Erythroblast (primary cell): ENCODE results near the gene KCNK10.

Experiments used
- DNase-seq, 2 experiments: peaks; one replicate each; lab custom pipeline; 2025; lab: John Stamatoyannopoulos, UW
- GATA1 ChIP-seq: IDR thresholded peaks from 2 replicates; pipeline ENCODE4 v1.6.1; 2011; ENCODE audit warnings: low read depth, mild to moderate bottlenecking, control low read depth, low read length, moderate library complexity
- POLR2A ChIP-seq: IDR thresholded peaks from 2 replicates; pipeline ENCODE4 v1.6.1; 2011; ENCODE audit warnings: mild to moderate bottlenecking, low read length

The KCNK10 gene

GRCh38 chr14:88245321-88245720 lies 77.7 kb downstream of the KCNK10 start:
- TF ChIP-seq GATA1, result no peak
- TF ChIP-seq POLR2A, result no peak
- DNase-seq, result no peak

- TF ChIP-seq POLR2A, result no peak
- no peak for TF ChIP-seq GATA1
- DNase-seq, result no peak
Measured at GRCh38 chr14:88243946-88244345, 79.1 kb downstream of the KCNK10 start.

DNA sequence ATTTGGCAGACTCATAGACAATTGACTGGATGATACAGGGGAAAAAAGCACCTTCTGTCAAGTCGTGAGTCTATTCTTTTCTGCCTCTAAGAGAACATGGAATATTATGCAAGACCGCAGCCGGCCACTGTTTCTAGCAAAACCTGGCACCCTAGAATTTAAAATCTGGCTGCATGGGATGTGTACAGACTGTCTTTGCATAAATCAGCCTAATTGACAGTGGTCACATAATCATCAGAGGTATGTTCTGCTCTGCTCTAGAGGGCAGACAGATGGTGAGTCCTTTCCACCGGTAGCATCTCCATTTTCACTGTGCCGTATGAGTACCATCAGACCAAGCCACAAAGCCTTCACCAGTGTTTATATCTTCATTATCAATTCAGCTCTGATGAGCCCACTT lies 80.6 kb downstream of the KCNK10 start:
- no peak for DNase-seq
- TF ChIP-seq GATA1, result no peak
- no peak for TF ChIP-seq POLR2A

DNA sequence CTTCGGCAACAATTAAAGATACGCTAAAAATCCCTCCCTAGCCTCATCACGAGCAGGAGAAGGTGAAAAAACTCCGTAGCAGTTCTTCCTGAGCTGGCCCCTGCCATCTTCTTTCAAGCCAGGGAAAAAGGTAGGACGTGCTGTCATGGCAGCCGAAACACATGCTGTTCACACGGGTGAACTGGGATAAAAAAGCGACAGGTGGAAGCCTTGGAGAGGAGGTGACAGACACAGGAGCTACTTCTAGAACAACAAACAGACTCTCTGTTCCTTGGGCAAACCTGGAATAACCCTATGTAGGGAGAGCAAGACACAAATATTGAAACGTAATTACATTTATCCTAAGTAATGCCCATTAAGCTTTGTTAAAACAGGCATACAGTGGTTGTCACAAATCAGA lies 81.3 kb downstream of the KCNK10 start:
- no peak for DNase-seq
- TF ChIP-seq GATA1 (no peak), POLR2A (no peak)

- TF ChIP-seq GATA1, result no peak
- TF ChIP-seq POLR2A, result no peak
- DNase-seq, result no peak
Measured at GRCh38 chr14:88234442-88234841, 88.6 kb downstream of the KCNK10 start.

- TF ChIP-seq GATA1 (no peak), POLR2A (no peak)
- peak; percentile 24 to 36 for DNase-seq
Measured at GRCh38 chr14:88233915-88234314, 89.2 kb downstream of the KCNK10 start.

DNA sequence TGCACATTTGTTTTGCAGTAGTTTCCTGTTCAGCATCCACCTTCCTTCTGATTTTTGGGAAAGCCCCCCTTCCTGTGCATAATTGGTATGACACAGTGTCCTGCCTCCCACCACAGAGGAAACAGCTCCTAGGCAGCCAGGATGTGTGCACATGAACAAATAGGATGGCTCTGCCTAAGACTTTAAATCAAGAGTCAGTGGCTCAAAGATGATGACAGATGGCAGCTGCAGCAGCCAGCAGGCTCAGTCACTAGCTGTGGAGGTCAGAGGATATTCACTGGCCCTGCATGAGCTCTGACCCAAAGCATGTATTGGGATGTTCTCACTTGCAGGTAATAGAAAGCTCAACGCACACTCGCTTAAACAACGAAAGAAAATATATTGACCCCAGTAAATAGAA lies 90.3 kb downstream of the KCNK10 start:
- no peak for DNase-seq
- TF ChIP-seq POLR2A, result no peak
- TF ChIP-seq GATA1, result no peak

- no peak for TF ChIP-seq GATA1
- TF ChIP-seq POLR2A, result no peak
- no peak for DNase-seq
Measured at GRCh38 chr14:88231603-88232002, 91.5 kb downstream of the KCNK10 start.

- DNase-seq, result no peak
- TF ChIP-seq GATA1 (no peak), POLR2A (no peak)
Measured at GRCh38 chr14:88229428-88229827, 93.6 kb downstream of the KCNK10 start.

- TF ChIP-seq GATA1 (no peak), POLR2A (no peak)
- DNase-seq, result no peak
Measured at GRCh38 chr14:88228522-88229236, 94.4 kb downstream of the KCNK10 start.

GRCh38 chr14:88227693-88228092 lies 95.4 kb downstream of the KCNK10 start:
- TF ChIP-seq POLR2A (no peak), GATA1 (no peak)
- DNase-seq, result no peak

DNA sequence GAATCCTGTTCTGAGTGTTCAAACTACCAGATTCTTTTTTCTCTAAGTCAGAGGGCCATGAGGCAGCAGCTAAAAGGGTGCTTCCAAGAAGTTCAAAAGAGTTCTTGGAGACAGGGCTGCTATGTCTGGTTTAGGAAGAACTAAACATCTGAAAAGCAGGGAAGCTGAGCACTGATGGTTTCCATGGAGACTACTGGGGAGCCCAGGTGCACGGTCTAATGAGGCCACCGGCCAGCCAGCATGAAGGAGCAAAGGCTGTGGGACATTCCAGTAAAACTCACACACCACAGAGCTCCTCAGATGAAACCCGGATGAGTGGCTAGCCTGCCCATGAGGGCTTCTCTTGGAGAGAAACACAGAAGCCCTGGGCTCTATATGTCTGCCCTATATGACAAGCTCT lies 97.3 kb downstream of the KCNK10 start:
- no peak for TF ChIP-seq POLR2A
- TF ChIP-seq GATA1, result no peak
- DNase-seq, result no peak

DNA sequence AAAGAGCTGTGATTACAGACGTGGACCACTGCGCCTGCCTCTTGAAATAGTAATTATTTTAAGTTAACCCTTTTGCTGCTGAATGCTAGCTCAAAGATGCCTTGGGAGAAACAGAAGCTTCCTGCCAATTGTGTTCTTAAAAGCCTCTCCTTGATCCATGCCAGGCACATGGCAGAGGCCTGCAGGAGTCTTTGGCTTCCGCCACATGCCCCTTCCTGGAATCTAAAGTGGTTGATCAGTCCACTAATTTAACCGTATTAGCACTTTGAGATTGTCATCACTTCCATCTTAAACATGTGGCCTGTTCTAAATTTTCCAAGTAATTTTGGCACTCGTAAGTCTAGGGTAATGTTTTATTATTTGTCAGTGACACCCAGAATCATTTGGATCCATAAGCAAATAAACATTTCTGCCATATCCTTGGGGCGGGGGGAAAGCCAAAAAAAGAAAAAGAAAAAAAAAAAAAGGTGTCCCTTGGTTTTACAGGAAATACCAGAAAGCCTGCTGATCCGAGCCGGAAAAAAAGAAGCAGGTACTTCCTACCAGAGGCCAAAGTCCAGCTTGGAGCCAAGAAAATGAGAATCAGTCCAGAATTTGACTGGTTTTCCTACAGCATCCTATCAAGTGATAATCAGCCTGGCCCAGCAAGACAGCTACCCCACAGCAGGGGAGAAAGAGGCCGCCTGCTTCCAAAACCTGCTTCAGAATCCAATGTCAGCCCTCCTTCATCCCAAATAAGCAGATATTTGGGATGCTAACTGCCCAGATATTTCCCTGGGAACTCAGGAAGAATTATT lies 104.8 kb downstream of the KCNK10 start:
- TF ChIP-seq POLR2A (no peak), GATA1 (no peak)
- no peak for DNase-seq

GRCh38 chr14:88212691-88213090 lies 110.4 kb downstream of the KCNK10 start:
- DNase-seq, result no peak

More at GRCh38 chr14:88212691-88213090, 110.4 kb downstream of the KCNK10 start:
- no peak for TF ChIP-seq POLR2A
- TF ChIP-seq GATA1, result no peak
